Activated T-helper 2 cell treated with anti-CD3 and anti-CD28 coated beads, Interferon-gamma antibody, Interleukin-2, Interleukin-4, amounts not matched to agents 10 μg/mL and 5 μg/mL and 100 μg/mL, durations not matched to agents 14 hours and 24 hours and 36 hours (primary cell): ENCODE measurements around the gene DPP8. TPM values are rescaled to one million over a fixed set of nuclear protein-coding genes. Genes with fewer than 3 reads are reported as not detected.

Source experiments
- DNase-seq: peaks from one replicate; pipeline ENCODE4 v3.0.0; 2021; ENCODE audit warnings: low spot score
- H3K27ac Mint-ChIP-seq: one replicate; pipeline ENCODE4 v1.8.0; 2021; ENCODE audit warnings: mixed read lengths
- H3K27me3 Mint-ChIP-seq: one replicate; pipeline ENCODE4 v1.8.0; 2021; ENCODE audit warnings: low read depth, mixed read lengths
- H3K36me3 Mint-ChIP-seq: one replicate; pipeline ENCODE4 v1.8.0; 2021; ENCODE audit warnings: low read depth, mixed read lengths
- H3K4me1 Mint-ChIP-seq: one replicate; pipeline ENCODE4 v1.8.0; 2021; ENCODE audit warnings: low read depth, mixed read lengths
- H3K4me3 Mint-ChIP-seq: one replicate; pipeline ENCODE4 v1.8.0; 2021; ENCODE audit warnings: low read depth, mild to moderate bottlenecking, moderate library complexity, mixed read lengths
- H3K9me3 Mint-ChIP-seq: one replicate; pipeline ENCODE4 v1.8.0; 2021; ENCODE audit warnings: mixed read lengths
- intact Hi-C: fragments of 100-400 bp; cut with micrococcal nuclease; formaldehyde crosslinking; loops from one replicate; pipeline ENCODE4 v1.15.1; 2023
- total RNA-seq: library from RNA; stranded (reverse); gene quantifications from 2 replicates; pipeline ENCODE4 v1.2.3, GENCODE V29; 2022

DPP8 gene
- total RNA-seq, 1 donor from 2014 or later = 32.3 TPM

DNA sequence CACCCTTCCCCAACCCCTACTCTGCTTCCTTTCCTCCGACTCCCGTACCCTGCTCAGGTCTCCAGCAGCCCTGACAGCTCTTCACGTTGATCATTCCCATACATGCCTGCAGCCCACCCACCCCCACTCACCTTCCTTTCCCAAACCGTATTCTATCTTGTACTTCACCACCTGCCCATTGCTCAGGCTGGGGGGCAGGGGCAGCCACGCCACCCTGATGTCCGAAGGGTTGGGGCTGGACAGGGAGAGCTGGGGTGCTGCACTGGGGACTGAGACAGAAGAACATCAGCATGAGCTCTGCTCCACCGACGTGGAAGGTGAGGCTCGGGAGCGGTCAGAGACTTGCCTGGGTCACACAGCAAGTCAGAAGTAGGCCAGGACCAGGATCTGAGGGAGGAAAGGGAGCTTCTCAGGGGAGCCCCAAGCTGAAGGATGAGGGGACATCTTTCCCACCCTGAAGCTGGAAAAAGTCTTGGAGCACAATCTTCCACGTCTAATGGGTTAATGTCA, 123.2 kb downstream of the DPP8 start:
- no peak for DNase-seq
- peaks cover 3% of the 10 kb centered on the region for H3K4me1 Mint-ChIP-seq
- H3K9me3 Mint-ChIP-seq = no peaks in the 10 kb centered on the region
- H3K27me3 Mint-ChIP-seq = peaks cover 57% of the 10 kb centered on the region
- H3K27ac Mint-ChIP-seq = no peak overlapping the region
- no peak overlapping the region for H3K4me3 Mint-ChIP-seq
- H3K36me3 Mint-ChIP-seq = no peaks in the 10 kb centered on the region
- intact Hi-C loops = no loop called here

DNA sequence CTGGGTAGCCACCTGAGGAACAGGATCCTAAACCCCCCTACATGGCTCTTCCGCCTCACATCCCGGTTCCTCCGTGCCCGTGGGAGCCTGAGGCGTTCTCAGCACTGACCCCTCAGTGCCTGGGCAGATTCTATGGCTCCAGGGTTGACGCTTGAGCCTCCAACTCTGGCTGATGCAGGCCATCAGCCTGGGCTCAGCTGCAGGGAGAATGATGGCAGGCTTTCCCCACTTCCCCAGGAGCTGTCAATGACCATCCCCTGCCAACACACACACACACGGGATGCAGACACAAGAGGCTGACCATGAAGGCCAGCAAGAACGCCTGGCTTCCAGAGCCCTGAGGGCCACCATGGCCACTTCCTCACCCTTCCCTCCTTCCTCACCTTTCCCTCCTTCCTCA, 123.9 kb downstream of the DPP8 start:
- H3K27me3 Mint-ChIP-seq = peaks cover 52% of the 10 kb centered on the region
- no peaks in the 10 kb centered on the region for H3K36me3 Mint-ChIP-seq
- intact Hi-C loops = no loop called here
- H3K4me3 Mint-ChIP-seq = no peak overlapping the region
- H3K9me3 Mint-ChIP-seq = no peaks in the 10 kb centered on the region
- H3K4me1 Mint-ChIP-seq = peaks cover 3% of the 10 kb centered on the region
- no peak for DNase-seq
- H3K27ac Mint-ChIP-seq = no peak overlapping the region

DNA sequence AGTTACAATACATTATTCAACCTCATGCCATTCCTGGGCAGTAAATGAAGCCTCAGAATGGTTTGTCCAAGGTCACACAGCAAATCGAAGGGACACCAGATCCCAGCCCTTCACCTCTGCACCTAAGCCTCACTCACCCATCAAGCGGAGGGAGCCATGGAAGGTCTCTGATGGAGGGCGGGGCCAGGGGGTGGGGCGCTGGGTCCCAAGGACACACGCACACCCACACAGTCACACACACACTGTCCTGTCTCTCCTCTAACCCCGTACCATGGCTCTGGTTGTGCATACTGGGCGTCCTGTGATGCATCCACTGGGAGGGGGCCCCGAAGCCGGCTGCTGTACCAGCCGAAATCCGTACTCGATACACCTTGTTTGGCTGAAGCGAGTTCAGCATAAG, 124.4 kb downstream of the DPP8 start:
- no peaks in the 10 kb centered on the region for H3K36me3 Mint-ChIP-seq
- no peak overlapping the region for H3K4me3 Mint-ChIP-seq
- peaks cover 51% of the 10 kb centered on the region for H3K27me3 Mint-ChIP-seq
- peaks cover 3% of the 10 kb centered on the region for H3K4me1 Mint-ChIP-seq
- no peak overlapping the region for H3K27ac Mint-ChIP-seq
- DNase-seq = no peak
- no peaks in the 10 kb centered on the region for H3K9me3 Mint-ChIP-seq
- intact Hi-C loops = no loop called here

Other genes starting within 250 kb of the DPP8 start
- 11.0 and 11.5 TPM in 2 replicates for gene PARP16, start 230.8 kb downstream of the DPP8 start, total RNA-seq
- not detected in 2 replicates for gene RNU5A-1, start 221.6 kb downstream of the DPP8 start, total RNA-seq
- gene RNU5B-1, start 213.0 kb downstream of the DPP8 start, total RNA-seq = not detected in 2 replicates
- not detected in 2 replicates for gene IGDCC3, start 139.7 kb downstream of the DPP8 start, total RNA-seq
- 0.18 and 0.39 TPM in 2 replicates for gene IGDCC4, start 94.7 kb downstream of the DPP8 start, total RNA-seq
- gene HACD3, start 12.8 kb upstream of the DPP8 start, total RNA-seq = 39.1 and 39.8 TPM in 2 replicates
- gene INTS14, start 93.4 kb upstream of the DPP8 start, total RNA-seq = 45.4 and 47.8 TPM in 2 replicates
- gene SLC24A1, start 104.2 kb upstream of the DPP8 start, total RNA-seq = 5.3 and 5.8 TPM in 2 replicates